Stomach (tissue), 4 donors: ENCODE data around the gene DNMT3B.

Experiments
- EP300 ChIP-seq: sonication (generic); formaldehyde crosslinking; IDR thresholded peaks from one replicate; pipeline ENCODE4 v1.6.1; 2017; ENCODE audit warnings: antibody characterized with exemption
- POLR2A ChIP-seq, 4 donors: fragments of 450-650 bp; IDR thresholded peaks; one replicate each; pipeline ENCODE4 v1.6.1; 2016; ENCODE audit warnings: antibody characterized with exemption in 4 of 4, control low read depth in 2 of 4, mild to moderate bottlenecking in 1 of 4, moderate library complexity in 1 of 4
- POLR2AphosphoS5 ChIP-seq, 3 donors: sonication (generic); formaldehyde crosslinking; IDR thresholded peaks; one replicate each; pipeline ENCODE4 v1.6.1; 2016; ENCODE audit warnings: antibody characterized with exemption in 3 of 3
- TF ChIP-seq, protein P1 (sequence below), 7 experiments: fragments of 450-650 bp in 4 of 7; fragments of 200-600 bp in 3 of 7; sonication (generic) in 3 of 7; IDR thresholded peaks; one replicate each; pipeline ENCODE4 v1.5.1; 2016 to 2019; ENCODE audit warnings: antibody characterized with exemption in 7 of 7, control low read depth in 2 of 7, mild to moderate bottlenecking in 1 of 7

DNA sequence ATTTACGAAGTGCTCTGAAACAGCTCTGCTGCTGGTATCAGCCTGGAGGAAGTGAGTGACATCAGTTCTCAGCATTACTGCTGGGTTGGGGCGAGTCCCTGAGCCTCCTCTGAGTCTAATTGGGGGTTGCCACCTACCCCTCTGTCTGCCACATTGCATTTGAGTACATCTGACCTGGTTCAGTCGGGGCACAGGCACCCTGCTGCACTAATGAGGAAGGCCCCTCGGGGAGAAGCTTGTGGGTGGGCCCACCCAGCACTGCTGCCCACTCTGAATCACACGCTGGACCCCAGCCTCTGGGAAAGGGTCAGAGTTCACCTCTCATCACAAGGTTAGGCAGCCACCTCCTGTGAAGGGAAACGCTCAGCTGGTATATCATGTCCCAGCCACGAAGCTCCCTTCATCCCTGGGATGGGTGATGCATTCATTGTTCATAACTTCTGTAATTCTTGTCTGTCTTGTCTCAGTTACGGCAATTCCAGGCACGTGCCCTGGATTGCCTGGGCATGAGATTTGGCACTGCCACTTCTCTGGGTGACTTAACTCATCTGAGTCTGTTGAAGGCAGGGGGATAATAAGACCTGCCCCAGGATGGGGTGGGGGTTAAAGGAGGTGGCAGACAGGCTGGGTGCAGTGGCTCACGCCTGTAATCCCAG, 13.3 kb downstream of the DNMT3B start:
- TF ChIP-seq POLR2A (IDR thresholded peaks at IDR 0.05) (no peak), EP300 (no peak), POLR2AphosphoS5 (IDR thresholded peaks at IDR 0.05) (no peak)
- TF ChIP-seq, protein P1, sequence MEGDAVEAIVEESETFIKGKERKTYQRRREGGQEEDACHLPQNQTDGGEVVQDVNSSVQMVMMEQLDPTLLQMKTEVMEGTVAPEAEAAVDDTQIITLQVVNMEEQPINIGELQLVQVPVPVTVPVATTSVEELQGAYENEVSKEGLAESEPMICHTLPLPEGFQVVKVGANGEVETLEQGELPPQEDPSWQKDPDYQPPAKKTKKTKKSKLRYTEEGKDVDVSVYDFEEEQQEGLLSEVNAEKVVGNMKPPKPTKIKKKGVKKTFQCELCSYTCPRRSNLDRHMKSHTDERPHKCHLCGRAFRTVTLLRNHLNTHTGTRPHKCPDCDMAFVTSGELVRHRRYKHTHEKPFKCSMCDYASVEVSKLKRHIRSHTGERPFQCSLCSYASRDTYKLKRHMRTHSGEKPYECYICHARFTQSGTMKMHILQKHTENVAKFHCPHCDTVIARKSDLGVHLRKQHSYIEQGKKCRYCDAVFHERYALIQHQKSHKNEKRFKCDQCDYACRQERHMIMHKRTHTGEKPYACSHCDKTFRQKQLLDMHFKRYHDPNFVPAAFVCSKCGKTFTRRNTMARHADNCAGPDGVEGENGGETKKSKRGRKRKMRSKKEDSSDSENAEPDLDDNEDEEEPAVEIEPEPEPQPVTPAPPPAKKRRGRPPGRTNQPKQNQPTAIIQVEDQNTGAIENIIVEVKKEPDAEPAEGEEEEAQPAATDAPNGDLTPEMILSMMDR (IDR thresholded peaks at IDR 0.05) = no peak
